Right lobe of liver (tissue), 4 donors: ENCODE measurements around the gene SERPINB1.

ENCODE experiments used
- CTCF ChIP-seq, 4 donors: fragments of 200-600 bp in 3 of 4; fragments of 450-650 bp in 1 of 4; IDR thresholded peaks; one replicate each; pipeline versions ENCODE4 v1.5.1 to v1.8.0; 2016 to 2022; ENCODE audit warnings: antibody characterized with exemption in 4 of 4, mild to moderate bottlenecking in 2 of 4
- POLR2A ChIP-seq: fragments of 450-650 bp; IDR thresholded peaks from one replicate; pipeline ENCODE4 v1.6.1; 2017; ENCODE audit warnings: antibody characterized with exemption, mild to moderate bottlenecking
- donor health status: DM: no; HTN: no; CAD: no.
- donor health status: DM: no; HTN: no; CAD: no.
- donor health status: DM: no; HTN: yes; CAD: no.

GRCh38 chr6:2803731-2804429 lies 37.8 kb downstream of the SERPINB1 start:
- TF ChIP-seq CTCF (IDR thresholded peaks at IDR 0.05) (no peak), POLR2A (no peak)
